Hepatocyte (in vitro differentiated cells): ENCODE measurements around the gene ARIH1.
"Not testable (repeated sequence)": the region's sequence is repeated elsewhere in the genome, so short reads cannot be mapped to it uniquely, and the experiment has no call there.

ENCODE experiments used
- EZH2 ChIP-seq: fragments of 200-600 bp; sonication (generic); IDR thresholded peaks from 2 replicates; pipeline ENCODE4 v1.6.1; 2016; ENCODE audit warnings: antibody characterized with exemption, mild to moderate bottlenecking, borderline replicate concordance
- TF ChIP-seq, protein P1 (sequence below): fragments of 200-600 bp; sonication (generic); IDR thresholded peaks from 2 replicates; pipeline ENCODE4 v1.5.1; 2016; ENCODE audit warnings: antibody characterized with exemption, mild to moderate bottlenecking; ENCODE audit not compliant: poor library complexity

DNA sequence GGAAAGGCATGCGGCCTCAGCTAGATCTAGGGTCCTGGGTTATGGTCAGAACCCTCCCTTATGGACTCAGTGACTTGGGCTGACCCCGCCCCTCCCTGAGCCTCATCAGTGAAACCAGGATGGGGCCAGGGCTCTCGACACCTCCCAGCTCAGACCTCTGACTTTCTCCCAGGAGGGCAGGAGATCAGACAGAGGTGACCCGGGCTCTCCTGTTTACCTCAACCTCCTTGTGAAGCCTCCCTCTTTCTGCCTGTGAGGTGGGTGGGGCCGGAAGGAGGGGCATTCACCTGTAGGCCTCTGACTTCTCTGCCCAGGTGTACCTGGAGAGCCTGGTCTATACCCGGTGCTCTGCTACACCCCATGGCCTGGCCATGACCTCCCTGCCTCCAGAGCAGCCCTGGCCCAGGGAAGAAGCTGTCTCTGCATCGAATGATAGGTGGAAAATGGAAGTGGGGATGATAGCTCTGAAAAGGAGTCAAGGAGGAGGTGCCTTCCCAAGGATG lies 155.0 kb downstream of the ARIH1 start:
- TF ChIP-seq, protein P1, sequence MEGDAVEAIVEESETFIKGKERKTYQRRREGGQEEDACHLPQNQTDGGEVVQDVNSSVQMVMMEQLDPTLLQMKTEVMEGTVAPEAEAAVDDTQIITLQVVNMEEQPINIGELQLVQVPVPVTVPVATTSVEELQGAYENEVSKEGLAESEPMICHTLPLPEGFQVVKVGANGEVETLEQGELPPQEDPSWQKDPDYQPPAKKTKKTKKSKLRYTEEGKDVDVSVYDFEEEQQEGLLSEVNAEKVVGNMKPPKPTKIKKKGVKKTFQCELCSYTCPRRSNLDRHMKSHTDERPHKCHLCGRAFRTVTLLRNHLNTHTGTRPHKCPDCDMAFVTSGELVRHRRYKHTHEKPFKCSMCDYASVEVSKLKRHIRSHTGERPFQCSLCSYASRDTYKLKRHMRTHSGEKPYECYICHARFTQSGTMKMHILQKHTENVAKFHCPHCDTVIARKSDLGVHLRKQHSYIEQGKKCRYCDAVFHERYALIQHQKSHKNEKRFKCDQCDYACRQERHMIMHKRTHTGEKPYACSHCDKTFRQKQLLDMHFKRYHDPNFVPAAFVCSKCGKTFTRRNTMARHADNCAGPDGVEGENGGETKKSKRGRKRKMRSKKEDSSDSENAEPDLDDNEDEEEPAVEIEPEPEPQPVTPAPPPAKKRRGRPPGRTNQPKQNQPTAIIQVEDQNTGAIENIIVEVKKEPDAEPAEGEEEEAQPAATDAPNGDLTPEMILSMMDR: not testable (repeated sequence)
- not testable (repeated sequence) for TF ChIP-seq EZH2
